K562 (cell line): ENCODE measurements around the gene ORAI2.

Source experiments
- CHCHD3 ChIP-seq: fragments of 250-450 bp; sonication (Bioruptor Pico); IDR thresholded peaks from 2 replicates; pipeline ENCODE4 v2.1.2; 2022; ENCODE audit warnings: mild to moderate bottlenecking
- ELF4 ChIP-seq: fragments of 450-650 bp; formaldehyde crosslinking; IDR thresholded peaks from 2 replicates; pipeline ENCODE4 v1.4.0; 2022; ENCODE audit warnings: missing genetic modification characterization
- NFE2 ChIP-seq: IDR thresholded peaks from 2 replicates; pipeline ENCODE4 v1.6.1; 2014; ENCODE audit warnings: antibody characterized with exemption, low read depth
- ZNF347 ChIP-seq: fragments of 450-650 bp; formaldehyde crosslinking; IDR thresholded peaks from 2 replicates; pipeline ENCODE4 v1.4.0; 2020; ENCODE audit warnings: low read depth, mild to moderate bottlenecking, moderate library complexity
- ZNF699 ChIP-seq: fragments of 250-450 bp; sonication (Bioruptor Pico); IDR thresholded peaks from 2 replicates; pipeline ENCODE4 v1.8.0; 2021; ENCODE audit warnings: mild to moderate bottlenecking, moderate library complexity; ENCODE audit not compliant: insufficient replicate concordance
- TF ChIP-seq, protein P1 (sequence below), 3 experiments: IDR thresholded peaks in 2 of 3; conservative IDR thresholded peaks in 1 of 3; 2 replicates each; pipeline ENCODE4 v1.5.1; 2011 to 2012; ENCODE audit warnings: low read length in 3 of 3, mild to moderate bottlenecking in 3 of 3, control low read depth in 2 of 3, improper control_type of control experiment in 1 of 3, inconsistent platforms in 1 of 3, low read depth in 1 of 3, mixed read lengths in 1 of 3, moderate library complexity in 1 of 3; ENCODE audit not compliant: insufficient read depth in 2 of 3
- TF ChIP-seq, protein P2 (sequence below): sonication (generic); formaldehyde crosslinking; IDR thresholded peaks from 2 replicates; pipeline ENCODE4 v1.8.1; 2022; ENCODE audit warnings: missing genetic modification reagents
- TF ChIP-seq, protein P3 (sequence below): sonication (generic); formaldehyde crosslinking; IDR thresholded peaks from 2 replicates; pipeline ENCODE4 v1.8.1; 2023; ENCODE audit warnings: mild to moderate bottlenecking, missing genetic modification reagents

DNA sequence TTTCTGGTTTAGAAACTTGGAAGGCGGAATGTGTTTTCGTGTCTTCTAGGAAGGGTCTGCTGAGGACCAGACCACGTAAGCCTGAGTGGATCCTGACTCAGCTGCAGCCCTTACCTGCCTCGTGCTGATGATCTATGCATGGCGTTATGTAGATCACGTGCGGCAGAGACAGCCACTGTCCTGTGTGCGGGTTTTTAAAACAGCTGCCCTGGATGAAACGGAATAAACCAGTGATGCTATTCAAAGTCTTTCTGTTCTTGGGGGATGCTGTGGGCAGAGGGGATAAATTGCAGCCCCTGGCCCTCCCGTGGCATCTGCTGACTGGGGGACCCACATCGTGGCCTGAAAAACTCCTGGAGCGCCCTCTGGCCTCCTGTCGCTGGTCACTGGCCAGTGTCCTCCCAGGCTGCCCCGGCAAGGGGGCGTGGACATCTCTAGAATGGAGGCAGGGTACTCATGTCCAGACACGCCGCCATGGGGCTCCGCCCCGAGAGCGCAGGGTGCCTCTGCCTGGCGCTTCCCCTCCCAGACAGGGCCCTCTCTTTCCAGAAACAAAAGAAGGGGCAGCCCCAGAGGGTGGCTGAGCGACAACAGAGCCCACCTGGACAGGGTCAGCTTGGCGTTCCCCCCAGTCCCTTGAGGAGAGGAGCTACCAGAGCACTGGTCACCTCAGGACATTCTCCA lies 18.1 kb downstream of the ORAI2 start:
- TF ChIP-seq NFE2 (no peak), ZNF699 (CRISPR knock-in tag) (no peak), ELF4 (no peak), CHCHD3 (no peak), ZNF347 (no peak)
- TF ChIP-seq, protein P1, sequence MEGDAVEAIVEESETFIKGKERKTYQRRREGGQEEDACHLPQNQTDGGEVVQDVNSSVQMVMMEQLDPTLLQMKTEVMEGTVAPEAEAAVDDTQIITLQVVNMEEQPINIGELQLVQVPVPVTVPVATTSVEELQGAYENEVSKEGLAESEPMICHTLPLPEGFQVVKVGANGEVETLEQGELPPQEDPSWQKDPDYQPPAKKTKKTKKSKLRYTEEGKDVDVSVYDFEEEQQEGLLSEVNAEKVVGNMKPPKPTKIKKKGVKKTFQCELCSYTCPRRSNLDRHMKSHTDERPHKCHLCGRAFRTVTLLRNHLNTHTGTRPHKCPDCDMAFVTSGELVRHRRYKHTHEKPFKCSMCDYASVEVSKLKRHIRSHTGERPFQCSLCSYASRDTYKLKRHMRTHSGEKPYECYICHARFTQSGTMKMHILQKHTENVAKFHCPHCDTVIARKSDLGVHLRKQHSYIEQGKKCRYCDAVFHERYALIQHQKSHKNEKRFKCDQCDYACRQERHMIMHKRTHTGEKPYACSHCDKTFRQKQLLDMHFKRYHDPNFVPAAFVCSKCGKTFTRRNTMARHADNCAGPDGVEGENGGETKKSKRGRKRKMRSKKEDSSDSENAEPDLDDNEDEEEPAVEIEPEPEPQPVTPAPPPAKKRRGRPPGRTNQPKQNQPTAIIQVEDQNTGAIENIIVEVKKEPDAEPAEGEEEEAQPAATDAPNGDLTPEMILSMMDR (IDR thresholded peaks at IDR 0.05 in 2 of 3, conservative IDR thresholded peaks at IDR 0.05 in 1 of 3; ENCODE audit: insufficient read depth in 2 of 3, low read depth in 1 of 3, low read length in 3 of 3) = peak; percentile 55 to 70 (median 69)
- TF ChIP-seq, protein P2, sequence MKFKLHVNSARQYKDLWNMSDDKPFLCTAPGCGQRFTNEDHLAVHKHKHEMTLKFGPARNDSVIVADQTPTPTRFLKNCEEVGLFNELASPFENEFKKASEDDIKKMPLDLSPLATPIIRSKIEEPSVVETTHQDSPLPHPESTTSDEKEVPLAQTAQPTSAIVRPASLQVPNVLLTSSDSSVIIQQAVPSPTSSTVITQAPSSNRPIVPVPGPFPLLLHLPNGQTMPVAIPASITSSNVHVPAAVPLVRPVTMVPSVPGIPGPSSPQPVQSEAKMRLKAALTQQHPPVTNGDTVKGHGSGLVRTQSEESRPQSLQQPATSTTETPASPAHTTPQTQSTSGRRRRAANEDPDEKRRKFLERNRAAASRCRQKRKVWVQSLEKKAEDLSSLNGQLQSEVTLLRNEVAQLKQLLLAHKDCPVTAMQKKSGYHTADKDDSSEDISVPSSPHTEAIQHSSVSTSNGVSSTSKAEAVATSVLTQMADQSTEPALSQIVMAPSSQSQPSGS = no peak
- TF ChIP-seq, protein P3, sequence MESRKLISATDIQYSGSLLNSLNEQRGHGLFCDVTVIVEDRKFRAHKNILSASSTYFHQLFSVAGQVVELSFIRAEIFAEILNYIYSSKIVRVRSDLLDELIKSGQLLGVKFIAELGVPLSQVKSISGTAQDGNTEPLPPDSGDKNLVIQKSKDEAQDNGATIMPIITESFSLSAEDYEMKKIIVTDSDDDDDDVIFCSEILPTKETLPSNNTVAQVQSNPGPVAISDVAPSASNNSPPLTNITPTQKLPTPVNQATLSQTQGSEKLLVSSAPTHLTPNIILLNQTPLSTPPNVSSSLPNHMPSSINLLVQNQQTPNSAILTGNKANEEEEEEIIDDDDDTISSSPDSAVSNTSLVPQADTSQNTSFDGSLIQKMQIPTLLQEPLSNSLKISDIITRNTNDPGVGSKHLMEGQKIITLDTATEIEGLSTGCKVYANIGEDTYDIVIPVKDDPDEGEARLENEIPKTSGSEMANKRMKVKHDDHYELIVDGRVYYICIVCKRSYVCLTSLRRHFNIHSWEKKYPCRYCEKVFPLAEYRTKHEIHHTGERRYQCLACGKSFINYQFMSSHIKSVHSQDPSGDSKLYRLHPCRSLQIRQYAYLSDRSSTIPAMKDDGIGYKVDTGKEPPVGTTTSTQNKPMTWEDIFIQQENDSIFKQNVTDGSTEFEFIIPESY (CRISPR knock-in tag) = no peak
